HL-60 (cell line): ENCODE data around the gene GNB1.

ENCODE experiments used
- DNase-seq, 2 experiments: peaks; one replicate each; pipeline ENCODE4 v3.0.0-alpha.2; 2010 to 2020; ENCODE audit warnings: low read depth in 1 of 2, low spot score in 1 of 2
- H3K27ac ChIP-seq: fragments of 250-450 bp; sonication (Bioruptor Pico); replicated peaks from 2 replicates; pipeline ENCODE4 v1.5.1; 2020; ENCODE audit warnings: mild to moderate bottlenecking, moderate library complexity
- H3K27me3 ChIP-seq: fragments of 250-450 bp; sonication (Bioruptor Pico); 2 replicates; pipeline ENCODE4 v1.5.1; 2021; ENCODE audit warnings: mild to moderate bottlenecking, moderate library complexity; ENCODE audit not compliant: insufficient read depth, poor library complexity, severe bottlenecking
- H3K4me3 ChIP-seq: replicated peaks from 2 replicates; pipeline ENCODE4 v1.5.1; 2011; ENCODE audit warnings: mild to moderate bottlenecking, control low read depth, low read length; ENCODE audit not compliant: insufficient read depth
- CTCF ChIP-seq: IDR thresholded peaks from one replicate; pipeline ENCODE4 v1.5.1; 2011; ENCODE audit warnings: low read length, control low read depth, inconsistent platforms; ENCODE audit not compliant: insufficient read depth
- GABPA ChIP-seq: IDR thresholded peaks from 2 replicates; pipeline ENCODE4 v1.6.1; 2012; ENCODE audit warnings: low read depth
- POLR2AphosphoS5 ChIP-seq: IDR thresholded peaks from 2 replicates; pipeline ENCODE4 v1.6.1; 2012; ENCODE audit warnings: low read depth
- REST ChIP-seq: IDR thresholded peaks from 2 replicates; pipeline ENCODE4 v1.6.1; 2012; ENCODE audit warnings: low read depth; ENCODE audit not compliant: insufficient replicate concordance
- SPI1 ChIP-seq: IDR thresholded peaks from 2 replicates; pipeline ENCODE4 v1.6.1; 2012; ENCODE audit warnings: low read depth, mild to moderate bottlenecking, borderline replicate concordance

The GNB1 gene

GRCh38 chr1:1898246-1898933 lies 7.5 kb upstream of the GNB1 start:
- no peak for TF ChIP-seq GABPA
- TF ChIP-seq POLR2AphosphoS5 = no peak
- no peak for TF ChIP-seq REST
- no peak for TF ChIP-seq CTCF
- no peak for TF ChIP-seq SPI1
- no peak overlapping the region for H3K27ac ChIP-seq
- no peak for DNase-seq
- no peaks in the 10 kb centered on the region for H3K27me3 ChIP-seq
- H3K4me3 ChIP-seq = no peak overlapping the region

- no peak overlapping the region for H3K27ac ChIP-seq
- no peak overlapping the region for H3K4me3 ChIP-seq
- TF ChIP-seq CTCF = no peak
- no peak for TF ChIP-seq POLR2AphosphoS5
- no peak for TF ChIP-seq REST
- TF ChIP-seq SPI1 = no peak
- H3K27me3 ChIP-seq = no peaks in the 10 kb centered on the region
- DNase-seq = no peak
These were observed 4.8 kb upstream of the GNB1 start for GRCh38 chr1:1895456-1896336.

- Histone ChIP-seq H3K27ac (no peak overlapping the region), H3K4me3 (no peak overlapping the region), H3K27me3 (no peaks in the 10 kb centered on the region)
- no peak for TF ChIP-seq SPI1
- no peak for TF ChIP-seq GABPA
- no peak for TF ChIP-seq CTCF
- TF ChIP-seq POLR2AphosphoS5 = no peak
- no peak for TF ChIP-seq REST
- no peak for DNase-seq
These were observed 4.2 kb upstream of the GNB1 start for GRCh38 chr1:1895060-1895418.
